HG03457 (cell line): Measurements from ENCODE around the gene PIP5KL1.

Experiments used
- ATAC-seq: cut with Tn5 transposase; IDR thresholded peaks from one replicate; pipeline ENCODE4 v1.9.1; 2021; ENCODE audit warnings: moderate number of reproducible peaks; ENCODE audit not compliant: unreplicated experiment

The PIP5KL1 gene

DNA sequence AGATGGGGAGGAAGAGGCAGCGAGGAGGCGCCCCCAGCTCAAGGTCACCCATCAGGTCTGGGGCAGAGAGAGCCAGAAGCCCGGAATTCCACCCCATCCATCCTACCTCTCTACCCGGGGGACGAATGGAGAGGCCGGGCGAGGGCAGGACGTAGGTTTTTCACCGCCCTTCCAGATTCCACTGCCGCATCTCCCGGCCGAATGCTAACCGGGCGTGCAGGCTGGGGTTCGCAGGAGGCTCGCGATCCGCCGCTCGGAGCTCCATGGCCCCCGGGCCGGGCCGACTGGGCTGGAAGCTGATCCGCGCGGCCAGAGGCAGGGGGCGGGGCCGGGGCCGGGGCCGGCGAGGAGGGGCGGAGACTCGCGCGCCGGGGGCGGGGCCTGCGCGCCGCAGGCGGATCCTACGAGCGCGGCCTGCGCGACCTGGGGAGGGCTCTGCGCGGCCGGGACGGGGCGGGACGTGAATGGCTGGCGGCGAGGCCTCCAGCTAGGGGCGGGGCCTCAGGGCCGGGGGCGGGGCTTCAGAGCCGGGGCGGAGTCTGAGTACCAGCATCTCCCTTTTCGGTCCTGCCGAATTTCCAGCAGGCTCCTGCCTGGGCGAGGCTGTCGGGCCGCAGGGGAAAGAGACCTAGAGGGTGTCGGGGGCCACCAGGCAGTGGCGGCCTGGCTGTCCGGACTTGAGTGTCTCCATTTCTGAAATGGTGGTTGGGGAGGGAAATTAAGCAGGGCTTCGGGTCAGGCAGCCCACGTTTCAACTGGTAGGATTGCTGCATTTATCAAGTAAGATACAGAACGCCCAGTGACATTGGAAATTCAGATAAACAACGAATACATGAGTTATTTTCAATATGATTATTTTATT is 13.6 kb downstream of the PIP5KL1 start, which contains the start of gene ST6GALNAC4:
ST6GALNAC4 (minus strand) TSS at position 322 of the 862 bp plus-strand sequence. CDS start 622 bp downstream, outside the sequence.
- peak; percentile 42 for ATAC-seq

DNA sequence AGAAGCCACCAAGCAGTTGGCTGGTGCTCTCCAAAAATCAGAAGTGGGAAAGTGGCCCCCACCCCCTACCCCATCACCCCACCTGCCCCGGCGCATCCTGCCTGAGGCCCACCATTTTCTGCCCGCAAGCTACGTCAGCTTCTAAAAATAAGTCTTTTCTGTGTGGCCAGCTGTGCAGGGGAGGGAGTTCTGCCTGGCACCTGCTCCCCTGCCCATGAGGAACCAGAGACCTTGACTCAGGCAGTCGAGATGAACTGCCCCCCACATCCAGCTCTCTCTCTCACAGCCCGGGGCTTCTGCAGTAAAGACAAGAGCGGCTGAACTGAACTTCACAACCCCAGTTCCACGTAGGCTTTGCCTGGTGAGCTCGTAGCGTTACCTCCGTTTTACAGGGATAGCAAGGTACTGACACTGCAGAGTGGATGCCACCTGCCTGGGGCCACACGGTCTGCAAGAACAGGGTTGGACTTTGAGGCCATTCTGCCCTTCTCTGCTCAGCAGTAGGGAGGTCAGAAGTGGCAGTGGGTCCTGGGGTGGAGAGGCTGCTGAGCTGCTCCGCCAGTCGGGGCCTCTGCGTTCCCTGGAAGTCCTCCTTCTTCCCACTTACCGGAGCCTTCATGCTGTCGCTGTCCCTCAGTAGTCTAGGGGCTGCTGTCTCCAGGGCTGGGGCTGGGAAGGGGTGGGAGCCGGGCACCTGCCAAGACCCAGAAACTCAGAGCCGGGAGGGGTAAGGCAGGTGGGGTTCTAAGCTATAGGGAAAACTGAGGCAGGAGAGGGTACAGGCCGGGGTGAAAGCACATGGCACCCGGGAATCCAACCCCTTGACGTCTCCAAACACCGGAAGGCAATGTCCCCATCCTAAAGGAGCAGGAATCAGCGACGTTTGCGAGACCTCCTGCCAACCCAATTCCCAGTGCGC is 14.5 kb downstream of the PIP5KL1 start:
- no peak for ATAC-seq

DNA sequence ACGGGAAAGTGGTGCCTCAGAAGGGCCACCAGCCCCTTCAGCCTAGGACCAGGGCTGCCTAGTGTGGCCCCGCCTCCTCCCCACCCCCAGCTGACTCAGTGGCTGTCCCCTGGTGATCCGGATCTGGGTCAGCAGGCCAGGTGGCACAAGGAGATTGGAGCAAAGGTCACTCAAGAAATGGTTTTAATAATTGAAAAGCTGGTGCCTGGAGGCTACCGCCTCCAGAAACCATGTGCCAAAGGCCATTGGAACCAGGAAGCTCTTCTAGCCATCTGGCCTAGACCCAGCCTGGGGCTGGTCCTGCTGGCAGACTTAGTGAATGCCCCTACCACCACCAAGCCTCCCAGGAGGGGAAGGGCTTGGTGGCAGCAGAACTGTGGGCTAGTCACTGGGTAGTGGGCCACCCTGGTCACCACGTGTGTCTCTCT is 15.2 kb downstream of the PIP5KL1 start:
- ATAC-seq, result no peak

DNA sequence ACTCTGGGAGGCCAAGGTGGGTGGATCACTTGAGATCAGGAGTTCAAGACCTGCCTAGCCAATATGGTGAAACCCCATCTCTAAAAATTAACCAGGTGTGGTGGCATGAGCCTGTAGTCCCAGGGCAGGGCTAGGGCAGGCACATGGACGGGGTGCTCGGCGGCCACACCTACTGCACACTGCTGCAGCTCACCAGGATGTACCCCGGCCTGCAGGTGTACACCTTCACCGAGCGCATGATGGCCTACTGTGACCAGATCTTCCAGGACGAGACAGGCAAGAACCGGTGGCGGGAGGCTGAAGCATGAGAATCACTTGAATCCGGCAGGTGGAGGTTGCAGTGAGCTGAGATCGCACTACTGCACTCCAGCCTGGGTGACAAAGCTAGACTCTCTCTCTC is 16.9 kb downstream of the PIP5KL1 start:
- ATAC-seq, result no peak

DNA sequence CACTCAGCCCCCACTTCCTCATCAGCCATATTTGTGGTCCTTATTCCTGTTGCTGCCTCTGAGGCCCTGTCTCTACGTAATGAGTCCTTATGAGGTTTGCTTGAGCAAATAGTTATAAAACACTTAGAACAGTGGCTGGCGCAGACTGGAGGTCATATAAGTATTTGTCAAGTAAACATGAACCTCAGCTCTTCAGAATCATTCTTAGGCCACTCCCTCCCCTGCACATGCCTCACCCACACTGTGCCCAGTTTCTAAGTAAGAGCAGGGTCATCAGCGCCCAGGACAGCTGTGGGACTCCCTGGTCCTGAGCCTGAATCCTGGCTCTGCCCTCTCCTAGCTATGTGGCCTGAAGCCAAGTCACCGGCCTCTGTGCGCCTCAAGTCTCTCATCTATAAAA is 17.7 kb downstream of the PIP5KL1 start:
- no peak for ATAC-seq

DNA sequence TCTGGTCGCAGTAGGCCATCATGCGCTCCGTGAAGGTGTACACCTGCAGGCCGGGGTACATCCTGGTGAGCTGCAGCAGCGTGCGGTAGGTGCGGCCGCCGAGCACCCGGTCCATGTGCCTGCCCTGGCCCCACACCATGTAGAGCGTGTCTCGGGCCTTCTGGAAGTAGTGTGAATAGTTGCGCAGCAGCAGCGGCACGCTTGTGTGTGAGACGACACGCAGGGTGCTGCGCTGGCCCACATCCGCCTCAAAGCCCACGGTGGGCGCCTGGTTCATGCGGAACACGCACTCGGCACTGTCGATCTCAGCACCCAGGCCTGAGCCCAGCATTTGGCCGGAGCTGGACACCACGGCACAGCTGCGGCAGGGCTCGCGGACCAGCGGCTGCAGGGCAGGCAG is 18.3 kb downstream of the PIP5KL1 start:
- ATAC-seq, result no peak

DNA sequence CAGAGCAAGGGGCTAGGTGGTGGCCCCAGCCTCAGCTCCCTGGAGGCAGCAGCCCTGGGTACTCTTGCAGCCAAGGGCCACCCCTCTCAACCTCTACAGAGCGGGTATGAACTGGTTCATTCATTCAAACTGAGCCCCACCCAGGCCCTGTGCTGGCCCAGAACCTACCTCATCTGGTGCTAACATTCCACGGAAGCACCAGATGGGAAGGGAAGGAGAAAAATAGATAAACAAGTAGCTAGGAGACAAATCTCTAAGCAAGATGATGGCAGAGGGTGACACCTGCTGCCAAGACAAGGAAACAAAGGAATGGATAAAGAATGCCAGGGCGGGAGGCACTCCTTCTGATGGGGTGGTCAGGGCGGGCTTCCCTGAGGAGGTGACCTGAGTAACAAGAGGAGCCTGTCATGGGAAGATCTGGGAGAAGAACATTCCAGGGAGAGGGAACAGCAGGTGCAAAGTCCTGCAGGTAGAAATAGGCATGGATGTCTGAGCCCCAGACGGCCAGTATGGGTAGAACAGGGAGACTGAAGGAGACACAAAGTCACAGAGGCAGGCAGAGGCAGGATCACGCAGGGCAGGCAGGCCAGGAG is 19.9 kb downstream of the PIP5KL1 start:
- ATAC-seq, result no peak

DNA sequence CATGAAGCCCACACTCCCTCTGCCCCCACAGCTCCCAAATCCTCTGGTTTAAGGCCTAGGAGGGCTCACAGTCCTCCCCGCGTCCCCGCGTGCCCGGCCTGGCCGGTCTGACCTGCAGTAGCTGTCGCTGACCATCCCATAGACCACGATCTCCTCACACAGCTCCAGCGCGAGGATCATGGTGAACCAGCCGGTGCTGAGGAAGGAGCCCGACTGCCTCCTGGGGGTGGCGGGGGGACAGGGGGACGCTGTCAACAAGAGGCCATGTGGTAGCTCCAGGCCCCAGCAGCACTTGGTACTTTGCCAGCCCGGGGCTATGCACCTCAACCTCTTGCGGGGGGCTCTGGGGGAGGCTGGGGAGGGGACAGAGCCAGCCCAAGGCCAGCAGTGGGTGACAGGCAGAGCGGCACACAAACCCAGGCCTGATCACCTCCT is 20.7 kb downstream of the PIP5KL1 start:
- no peak for ATAC-seq

DNA sequence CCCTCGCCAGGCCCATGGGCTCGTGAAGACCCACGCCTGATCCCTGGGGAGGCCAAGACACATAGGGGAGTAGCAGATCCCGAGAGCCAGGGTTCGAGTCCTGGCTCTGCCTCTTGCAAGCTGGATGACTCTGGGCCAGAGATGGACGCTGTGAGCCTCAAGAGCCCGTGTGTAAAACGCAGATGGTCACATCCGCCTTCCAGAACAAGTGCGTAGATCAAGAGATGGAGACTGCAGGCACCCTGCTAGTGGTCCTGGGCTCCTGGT is 22.0 kb downstream of the PIP5KL1 start:
- no peak for ATAC-seq

DNA sequence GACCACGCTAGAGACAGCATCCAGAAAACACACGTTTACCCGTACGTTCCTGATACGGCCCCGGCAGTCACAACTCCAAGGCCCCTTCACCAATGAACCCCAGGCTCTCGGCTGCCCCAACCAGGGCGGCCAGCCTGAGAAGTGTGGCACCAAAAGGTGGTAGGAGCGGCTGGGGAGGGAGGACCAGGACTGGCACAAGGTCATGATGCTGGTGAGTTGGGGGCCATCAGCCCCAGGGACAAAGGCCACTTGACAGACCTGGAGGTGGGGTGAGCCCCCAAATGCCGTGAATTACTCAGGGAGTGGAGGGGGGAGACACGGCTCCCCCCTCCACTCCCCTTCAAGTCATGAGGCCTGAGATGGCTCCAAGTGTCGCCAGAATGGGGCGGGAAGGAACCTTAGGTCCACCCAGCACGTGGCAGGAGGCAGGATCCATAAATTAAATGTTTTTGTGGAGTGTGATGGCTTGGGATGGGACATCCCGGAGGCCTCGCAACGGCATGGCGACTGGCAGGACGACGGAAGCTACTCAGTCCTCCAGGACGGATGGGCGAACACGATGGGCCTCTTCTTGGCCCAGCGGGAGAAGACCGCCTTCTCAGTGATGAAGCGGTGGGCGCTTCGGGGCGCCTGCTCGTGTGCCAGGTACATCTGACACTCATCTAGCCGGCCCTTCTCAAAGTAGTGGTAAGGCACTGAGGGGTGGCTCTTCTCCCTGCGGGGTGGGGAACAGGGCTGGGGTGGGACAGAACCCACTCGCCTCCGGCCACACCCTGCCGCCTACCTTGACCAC is 22.5 kb downstream of the PIP5KL1 start:
- no peak for ATAC-seq

DNA sequence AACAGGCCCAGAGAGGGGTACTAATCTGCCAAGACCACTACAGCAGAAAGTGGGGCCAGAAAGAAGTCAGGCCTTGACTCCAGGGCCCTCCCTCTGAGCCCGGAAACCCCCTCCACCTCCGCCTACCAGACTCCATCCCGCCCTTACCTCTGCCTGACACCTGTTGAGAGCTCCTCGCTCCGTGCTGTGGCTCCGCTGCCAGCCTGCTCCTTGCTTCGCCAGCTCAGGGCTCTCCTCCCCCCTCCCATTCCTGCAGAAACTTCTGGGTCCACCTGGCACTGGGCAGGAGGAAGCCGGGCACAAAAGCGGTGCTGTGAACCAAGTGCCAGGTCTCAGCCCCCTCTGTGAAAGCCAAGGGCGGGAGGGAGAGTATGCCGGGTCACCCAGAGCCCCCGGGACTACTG is 24.8 kb downstream of the PIP5KL1 start:
- no peak for ATAC-seq

DNA sequence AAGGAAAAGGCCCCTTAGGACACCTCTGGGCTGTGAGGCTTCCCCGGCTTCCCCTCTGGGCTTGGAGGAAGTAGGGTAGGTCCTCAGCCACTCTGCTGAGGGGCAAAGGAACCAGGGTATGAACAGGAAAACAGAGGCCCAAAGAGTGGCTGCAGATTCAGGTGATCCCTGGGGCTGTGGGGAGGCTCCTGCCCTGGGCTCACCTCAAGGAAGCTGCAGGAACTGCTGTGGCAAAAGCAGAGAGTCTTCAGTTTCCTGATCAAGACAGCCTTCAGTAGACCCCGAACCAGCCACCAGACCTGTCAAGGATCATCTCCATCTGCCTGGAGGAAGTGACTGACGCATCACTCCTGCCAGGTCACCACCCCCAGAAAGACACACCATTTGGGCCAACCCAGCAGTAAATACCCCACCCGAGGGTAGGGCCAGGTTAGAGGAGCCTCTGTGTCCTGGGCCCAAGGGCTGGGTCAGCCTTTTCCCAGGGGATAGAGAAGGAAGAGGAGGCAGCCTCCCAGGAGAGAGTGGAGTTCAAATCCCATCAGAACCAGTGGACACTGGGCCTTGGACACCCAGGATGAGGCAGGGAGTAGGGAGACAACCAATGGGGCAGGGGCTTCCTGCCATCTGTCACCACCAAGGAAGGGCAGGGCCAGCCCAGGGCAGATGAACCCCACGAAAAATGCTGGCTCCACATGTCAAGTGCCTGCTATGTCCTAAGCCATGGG is 25.4 kb downstream of the PIP5KL1 start:
- ATAC-seq, result no peak

DNA sequence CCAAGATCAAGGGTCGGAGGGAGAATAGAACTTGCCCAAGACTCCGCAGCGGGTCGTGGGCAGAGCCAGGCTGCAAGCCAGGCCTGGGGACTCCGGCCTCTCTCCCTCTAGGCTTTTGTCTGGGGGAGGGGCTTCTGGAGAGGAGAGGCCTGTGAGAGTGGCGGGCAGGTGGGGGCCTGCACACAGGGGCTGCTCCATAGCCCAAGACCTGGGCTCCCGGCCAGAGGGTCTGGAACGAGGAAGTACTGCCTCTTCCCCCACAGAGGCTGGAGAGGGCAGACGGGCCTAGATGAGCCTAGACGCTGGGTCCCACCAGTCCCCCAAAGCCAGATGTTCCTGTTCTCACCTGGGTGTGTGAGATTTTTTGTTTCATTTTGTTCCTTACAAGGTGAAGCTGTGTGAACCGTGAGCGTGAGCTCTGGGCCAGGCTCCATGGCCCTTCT is 26.0 kb downstream of the PIP5KL1 start:
- ATAC-seq, result no peak

DNA sequence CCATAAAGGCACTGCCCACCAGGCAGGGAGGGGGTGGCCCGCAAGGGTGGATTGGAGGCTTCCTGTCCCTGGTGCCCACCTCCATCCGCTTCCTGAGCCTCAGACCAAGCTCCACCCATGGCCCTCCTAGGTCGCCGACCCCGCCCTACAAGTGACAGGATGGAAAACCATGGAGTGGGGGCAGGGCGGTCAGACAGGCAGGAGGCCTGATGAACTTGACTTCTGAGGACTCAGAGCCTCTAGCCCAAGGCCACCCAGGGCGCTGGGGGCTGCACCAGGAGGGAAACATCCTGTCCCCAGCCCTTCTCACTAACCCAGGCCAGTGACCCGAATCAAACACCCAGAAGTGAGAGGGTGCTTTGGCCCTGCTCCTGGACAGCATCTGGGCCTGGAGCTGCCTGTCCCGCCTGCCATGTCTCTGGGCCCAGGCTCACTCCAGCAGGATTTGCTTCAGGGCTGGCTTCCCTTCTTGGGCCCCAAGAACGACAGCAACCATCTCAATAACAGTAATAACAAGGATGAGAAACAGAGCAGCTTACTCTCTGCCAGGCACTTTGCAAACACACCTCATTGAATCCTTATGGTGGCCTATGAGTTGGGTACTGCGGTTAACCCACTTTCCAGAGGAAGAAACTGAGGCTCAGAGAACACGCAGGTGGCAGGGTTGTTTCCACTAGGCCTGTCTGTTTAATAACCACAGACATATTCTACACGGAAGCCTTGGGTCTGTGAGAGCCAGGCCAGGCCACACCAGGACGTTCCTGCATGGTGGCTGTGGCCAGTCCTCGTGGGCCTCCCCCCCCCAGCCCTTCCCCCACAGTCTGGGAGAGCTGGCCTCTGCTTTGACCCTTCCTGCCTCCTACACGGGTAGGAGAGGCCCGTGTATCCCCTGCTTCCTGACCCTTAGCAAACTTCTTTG is 26.8 kb downstream of the PIP5KL1 start:
- no peak for ATAC-seq

DNA sequence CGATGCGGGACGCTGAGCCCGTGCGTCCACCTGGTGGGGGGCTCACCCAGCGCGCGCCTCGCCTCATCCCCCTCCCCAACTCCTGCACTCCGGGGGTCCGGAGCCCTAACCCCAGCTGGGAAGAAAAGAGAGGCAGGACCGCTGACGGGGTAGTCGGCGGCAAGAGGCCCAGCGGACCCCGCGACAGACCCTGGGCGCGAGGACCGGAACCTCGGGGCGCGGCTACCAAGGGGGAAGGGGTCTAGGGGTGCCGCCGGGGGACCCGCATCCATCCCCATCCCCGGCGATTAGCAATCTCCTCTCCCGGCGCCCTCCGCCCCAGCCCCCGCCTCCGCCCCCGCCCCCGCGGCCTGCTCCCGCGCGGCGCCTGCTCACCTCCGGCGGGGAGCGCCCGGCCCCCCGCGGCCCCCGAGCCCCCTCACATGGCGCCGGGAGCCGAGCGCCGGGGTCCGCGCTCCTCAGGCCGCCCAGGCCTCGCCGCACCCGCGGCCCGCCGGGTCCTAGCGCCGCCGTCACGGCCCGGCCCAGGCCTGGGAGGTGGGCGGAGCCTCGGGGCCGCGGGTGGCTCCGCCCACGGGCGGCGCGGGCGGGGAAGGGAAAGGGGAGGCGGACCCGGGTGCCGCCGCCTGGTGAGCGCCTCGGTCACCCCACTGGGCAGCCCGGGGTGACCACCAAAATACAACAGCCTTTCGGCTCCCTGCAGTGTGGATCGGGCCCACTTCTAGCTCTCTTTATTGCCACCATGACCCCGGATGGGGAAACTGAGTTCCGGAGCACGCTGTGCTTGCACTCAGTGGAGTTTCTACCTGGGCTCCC is 31.2 kb downstream of the PIP5KL1 start, which contains the start of gene ST6GALNAC6:
ST6GALNAC6 (minus strand) TSS at position 476 of the 816 bp plus-strand sequence. CDS start 1,622 bp downstream, outside the sequence.
- no peak for ATAC-seq

DNA sequence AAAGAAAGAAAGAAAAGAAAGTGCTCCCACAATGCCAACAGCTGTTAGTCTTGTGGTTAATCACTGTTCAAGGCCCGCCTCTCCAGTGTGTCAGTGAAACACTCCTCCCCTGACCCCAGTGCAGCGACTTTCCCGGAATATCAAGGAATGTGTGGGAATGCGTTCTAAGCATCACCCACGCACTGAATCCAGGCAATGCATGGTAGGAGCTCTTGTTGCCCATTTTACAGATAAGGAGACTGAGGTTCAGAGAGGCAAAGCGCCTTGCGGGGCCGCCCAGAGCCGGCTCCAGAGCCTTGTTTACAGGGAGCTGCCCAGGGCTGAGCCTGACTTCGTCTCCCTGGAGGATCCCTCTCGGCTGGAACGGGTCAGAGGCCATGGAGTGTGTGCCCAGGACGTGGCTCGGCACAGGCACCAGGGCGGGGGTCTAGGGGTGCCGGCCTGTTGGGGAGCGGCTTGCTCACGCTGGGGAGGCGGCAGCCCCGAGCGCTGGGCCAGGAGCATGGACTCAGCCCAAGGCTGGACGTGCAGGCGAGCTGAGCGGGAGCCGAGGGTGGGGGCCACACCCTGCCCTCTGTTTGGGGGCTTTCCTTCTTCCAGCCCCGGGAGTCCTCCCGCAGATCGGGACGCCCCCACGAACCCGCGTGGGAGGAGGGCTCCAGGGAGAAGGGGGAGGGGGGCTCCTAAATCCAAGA is 32.0 kb downstream of the PIP5KL1 start:
- ATAC-seq, result no peak

DNA sequence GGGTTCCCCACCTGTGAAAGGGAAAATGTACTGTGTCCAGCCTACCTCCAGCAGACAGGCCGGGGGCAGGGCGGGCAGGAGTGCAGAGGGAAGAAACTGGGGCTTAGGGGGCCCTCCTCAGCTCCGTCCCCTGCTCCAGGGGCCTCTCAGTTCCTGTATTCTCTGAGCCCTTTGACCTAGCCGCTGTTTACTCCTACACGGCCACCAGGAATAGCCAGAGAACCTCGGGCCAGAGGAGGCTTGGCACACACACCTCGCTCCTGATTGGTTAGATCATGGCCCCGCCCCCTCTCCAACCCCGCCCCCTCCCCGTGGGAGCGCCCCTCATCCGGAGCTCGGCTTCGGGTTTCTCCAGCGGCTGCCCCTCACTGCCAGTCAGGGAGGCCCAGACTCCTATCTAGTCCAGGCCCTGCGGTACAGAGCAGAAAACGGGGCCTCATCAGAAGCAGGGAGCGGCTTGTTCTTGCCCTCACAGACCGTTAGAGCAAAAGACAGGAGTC is 33.3 kb downstream of the PIP5KL1 start:
- ATAC-seq, result no peak
